Parathyroid adenoma (tissue), 2 donors: Measurements from ENCODE around the gene SPOCK1.

Source experiments
- H2AFZ ChIP-seq: fragments of 300-600 bp; sonication (generic); one replicate; pipeline ENCODE4 v1.7.0; 2017; ENCODE audit warnings: antibody characterized with exemption, mild to moderate bottlenecking
- H3K27ac ChIP-seq: fragments of 300-600 bp; sonication (generic); one replicate; pipeline ENCODE4 v1.7.0; 2017
- H3K27me3 ChIP-seq: fragments of 300-600 bp; sonication (generic); one replicate; pipeline ENCODE4 v1.7.0; 2017; ENCODE audit warnings: low read length; ENCODE audit not compliant: control insufficient read depth, insufficient read depth
- H3K36me3 ChIP-seq: fragments of 300-600 bp; sonication (generic); one replicate; pipeline ENCODE4 v1.7.0; 2017; ENCODE audit warnings: low read length; ENCODE audit not compliant: control insufficient read depth, insufficient read depth
- H3K4me1 ChIP-seq: fragments of 300-600 bp; sonication (generic); one replicate; pipeline ENCODE4 v1.7.0; 2017; ENCODE audit warnings: control low read depth
- H3K4me2 ChIP-seq: fragments of 300-600 bp; sonication (generic); one replicate; pipeline ENCODE4 v1.7.0; 2017; ENCODE audit warnings: low read length
- H3K4me3 ChIP-seq: fragments of 300-600 bp; sonication (generic); one replicate; pipeline ENCODE4 v1.7.0; 2017; ENCODE audit warnings: low read depth, low read length
- H3K79me2 ChIP-seq: fragments of 300-600 bp; sonication (generic); one replicate; pipeline ENCODE4 v1.7.0; 2017; ENCODE audit warnings: control low read depth
- H3K9ac ChIP-seq: fragments of 300-600 bp; sonication (generic); one replicate; pipeline ENCODE4 v1.7.0; 2017; ENCODE audit warnings: mild to moderate bottlenecking
- H3K9me3 ChIP-seq: fragments of 300-600 bp; sonication (generic); one replicate; pipeline ENCODE4 v1.7.0; 2017; ENCODE audit warnings: low read length; ENCODE audit not compliant: control insufficient read depth
- TF ChIP-seq, protein P1 (sequence below): fragments of 300-600 bp; sonication (generic); IDR thresholded peaks from one replicate; pipeline ENCODE4 v1.7.0; 2017; ENCODE audit warnings: antibody characterized with exemption, mild to moderate bottlenecking
- donor health status: primary hyperparathyroidism.

The SPOCK1 gene

DNA sequence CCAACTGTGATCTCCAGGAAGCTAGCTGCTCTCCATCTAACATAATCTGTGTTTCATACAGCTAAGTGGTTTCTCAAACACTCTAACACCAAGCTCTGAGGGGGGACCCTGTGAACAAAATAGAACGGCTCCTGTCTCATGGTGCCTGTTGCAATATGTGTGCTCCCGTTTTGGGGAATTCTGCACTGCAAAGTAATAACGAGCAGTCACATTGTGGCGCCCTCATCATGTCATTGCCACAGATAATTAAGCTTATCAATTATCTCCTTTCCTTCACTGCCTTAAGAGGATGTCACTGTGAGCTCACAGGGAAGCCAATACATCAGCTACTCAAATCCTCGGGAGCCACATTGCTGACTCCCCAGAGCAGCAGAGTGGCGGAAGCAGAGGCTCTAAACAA, 416.2 kb downstream of the SPOCK1 start:
- H3K9ac ChIP-seq: no peak overlapping the region
- no peak overlapping the region for H3K4me2 ChIP-seq
- no peaks in the 10 kb centered on the region for H3K9me3 ChIP-seq
- no peak overlapping the region for H2AFZ ChIP-seq
- H3K36me3 ChIP-seq: no peaks in the 10 kb centered on the region
- TF ChIP-seq, protein P1, sequence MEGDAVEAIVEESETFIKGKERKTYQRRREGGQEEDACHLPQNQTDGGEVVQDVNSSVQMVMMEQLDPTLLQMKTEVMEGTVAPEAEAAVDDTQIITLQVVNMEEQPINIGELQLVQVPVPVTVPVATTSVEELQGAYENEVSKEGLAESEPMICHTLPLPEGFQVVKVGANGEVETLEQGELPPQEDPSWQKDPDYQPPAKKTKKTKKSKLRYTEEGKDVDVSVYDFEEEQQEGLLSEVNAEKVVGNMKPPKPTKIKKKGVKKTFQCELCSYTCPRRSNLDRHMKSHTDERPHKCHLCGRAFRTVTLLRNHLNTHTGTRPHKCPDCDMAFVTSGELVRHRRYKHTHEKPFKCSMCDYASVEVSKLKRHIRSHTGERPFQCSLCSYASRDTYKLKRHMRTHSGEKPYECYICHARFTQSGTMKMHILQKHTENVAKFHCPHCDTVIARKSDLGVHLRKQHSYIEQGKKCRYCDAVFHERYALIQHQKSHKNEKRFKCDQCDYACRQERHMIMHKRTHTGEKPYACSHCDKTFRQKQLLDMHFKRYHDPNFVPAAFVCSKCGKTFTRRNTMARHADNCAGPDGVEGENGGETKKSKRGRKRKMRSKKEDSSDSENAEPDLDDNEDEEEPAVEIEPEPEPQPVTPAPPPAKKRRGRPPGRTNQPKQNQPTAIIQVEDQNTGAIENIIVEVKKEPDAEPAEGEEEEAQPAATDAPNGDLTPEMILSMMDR: no peak
- H3K79me2 ChIP-seq: no peaks in the 10 kb centered on the region
- peaks cover 4% of the 10 kb centered on the region for H3K4me1 ChIP-seq
- no peaks in the 10 kb centered on the region for H3K27me3 ChIP-seq
- H3K4me3 ChIP-seq: no peak overlapping the region
- no peak overlapping the region for H3K27ac ChIP-seq

DNA sequence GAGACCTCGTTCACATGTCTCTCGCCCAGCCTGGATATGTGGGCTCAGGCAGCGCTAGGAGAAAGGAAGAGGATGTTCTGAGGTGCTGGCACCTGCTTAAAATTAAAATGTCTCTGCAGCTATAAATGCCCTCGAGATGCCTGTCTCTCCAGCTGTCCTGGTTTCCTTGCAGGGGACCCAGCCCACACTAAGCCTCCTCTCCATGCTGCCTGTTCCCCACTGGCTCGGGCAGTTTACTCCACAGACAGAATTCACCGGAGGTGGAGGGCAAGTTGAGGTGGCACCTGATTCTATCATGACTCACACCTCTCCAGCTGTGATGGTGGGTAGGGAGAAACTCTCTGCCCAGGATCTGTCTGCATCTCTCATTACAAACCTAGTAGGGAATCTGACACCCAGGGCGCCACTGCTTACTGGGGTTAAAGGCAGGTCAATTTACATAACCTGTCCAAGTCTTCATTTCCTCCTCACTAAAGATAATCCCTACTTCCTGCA, 420.9 kb downstream of the SPOCK1 start:
- H3K9ac ChIP-seq: no peak overlapping the region
- no peak overlapping the region for H2AFZ ChIP-seq
- no peaks in the 10 kb centered on the region for H3K27me3 ChIP-seq
- H3K4me2 ChIP-seq: no peak overlapping the region
- TF ChIP-seq, protein P1: no peak
- H3K4me1 ChIP-seq: peaks cover 7% of the 10 kb centered on the region
- no peak overlapping the region for H3K27ac ChIP-seq
- no peaks in the 10 kb centered on the region for H3K79me2 ChIP-seq
- no peak overlapping the region for H3K4me3 ChIP-seq
- H3K36me3 ChIP-seq: no peaks in the 10 kb centered on the region
- H3K9me3 ChIP-seq: no peaks in the 10 kb centered on the region

DNA sequence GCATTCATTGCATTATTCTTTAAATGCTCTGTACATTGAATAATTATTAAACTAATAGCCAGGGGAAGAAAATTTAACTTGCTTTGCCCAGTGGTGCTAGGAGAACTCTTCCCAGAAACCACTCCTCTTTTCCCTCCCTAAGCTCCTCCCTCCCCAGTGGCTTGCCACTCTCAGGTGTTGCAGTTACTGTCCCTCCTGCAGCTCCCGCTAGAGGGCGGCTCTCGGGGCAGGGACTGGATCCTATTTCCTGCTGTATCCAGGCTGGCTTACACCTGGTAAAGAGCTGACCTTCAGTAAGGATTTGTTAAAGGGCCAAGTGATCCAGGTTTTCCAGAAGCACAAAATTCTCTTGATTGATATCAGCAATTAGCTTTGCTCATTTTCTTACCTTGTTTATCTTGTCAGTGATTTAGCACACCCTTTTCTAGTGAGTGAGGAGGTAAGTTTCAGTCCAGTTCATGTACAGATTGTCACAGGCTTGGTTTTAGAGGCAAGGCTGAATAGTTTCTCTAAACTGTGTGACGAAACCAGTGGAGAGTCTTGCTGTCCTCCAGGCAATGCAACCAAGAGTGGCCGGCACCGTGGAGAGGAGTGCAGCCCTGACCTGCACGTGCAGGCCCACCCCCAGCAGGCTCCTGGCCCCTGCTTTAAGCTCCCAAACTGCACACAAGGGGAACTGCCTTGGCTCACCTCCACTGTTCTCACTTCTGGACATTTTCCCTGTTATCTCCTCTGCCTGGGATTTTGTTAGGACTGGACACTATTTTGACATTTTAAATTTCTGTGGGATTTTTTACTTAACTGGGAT, 423.8 kb downstream of the SPOCK1 start:
- peak overlapping the region; percentile 40 for H2AFZ ChIP-seq
- no peak overlapping the region for H3K4me2 ChIP-seq
- H3K27ac ChIP-seq: no peak overlapping the region
- H3K27me3 ChIP-seq: no peaks in the 10 kb centered on the region
- no peak overlapping the region for H3K4me3 ChIP-seq
- H3K79me2 ChIP-seq: no peaks in the 10 kb centered on the region
- TF ChIP-seq, protein P1: peak; percentile 80
- no peak overlapping the region for H3K9ac ChIP-seq
- H3K36me3 ChIP-seq: no peaks in the 10 kb centered on the region
- H3K9me3 ChIP-seq: no peaks in the 10 kb centered on the region
- peaks cover 7% of the 10 kb centered on the region for H3K4me1 ChIP-seq

DNA sequence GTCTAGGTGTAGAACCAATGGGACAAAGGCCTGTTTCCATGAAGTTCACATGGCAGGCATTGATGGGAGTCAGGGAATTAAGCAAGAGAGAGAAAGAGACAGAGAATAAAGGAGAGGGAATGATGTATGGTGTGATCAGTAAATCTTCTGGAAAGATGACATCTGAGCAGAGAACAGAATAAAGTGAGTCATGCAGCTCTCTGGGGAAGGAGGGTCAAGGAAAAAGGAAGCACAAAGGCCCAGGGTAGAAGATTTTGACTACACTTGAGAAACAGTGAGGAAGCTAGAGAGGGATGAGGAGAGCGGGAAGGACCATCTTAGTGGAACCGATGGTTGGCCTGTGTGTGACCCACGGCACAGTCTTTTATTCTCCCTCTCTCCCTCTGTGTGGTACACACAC, 425.9 kb downstream of the SPOCK1 start:
- Histone ChIP-seq H2AFZ (no peak overlapping the region), H3K27me3 (no peaks in the 10 kb centered on the region), H3K9ac (no peak overlapping the region), H3K36me3 (no peaks in the 10 kb centered on the region), H3K79me2 (no peaks in the 10 kb centered on the region), H3K9me3 (no peaks in the 10 kb centered on the region), H3K4me3 (no peak overlapping the region), H3K27ac (no peak overlapping the region), H3K4me2 (no peak overlapping the region), H3K4me1 (peaks cover 7% of the 10 kb centered on the region)
- TF ChIP-seq, protein P1: no peak
